ENCODE data around the gene FAM174A.

FAM174A gene

DNA sequence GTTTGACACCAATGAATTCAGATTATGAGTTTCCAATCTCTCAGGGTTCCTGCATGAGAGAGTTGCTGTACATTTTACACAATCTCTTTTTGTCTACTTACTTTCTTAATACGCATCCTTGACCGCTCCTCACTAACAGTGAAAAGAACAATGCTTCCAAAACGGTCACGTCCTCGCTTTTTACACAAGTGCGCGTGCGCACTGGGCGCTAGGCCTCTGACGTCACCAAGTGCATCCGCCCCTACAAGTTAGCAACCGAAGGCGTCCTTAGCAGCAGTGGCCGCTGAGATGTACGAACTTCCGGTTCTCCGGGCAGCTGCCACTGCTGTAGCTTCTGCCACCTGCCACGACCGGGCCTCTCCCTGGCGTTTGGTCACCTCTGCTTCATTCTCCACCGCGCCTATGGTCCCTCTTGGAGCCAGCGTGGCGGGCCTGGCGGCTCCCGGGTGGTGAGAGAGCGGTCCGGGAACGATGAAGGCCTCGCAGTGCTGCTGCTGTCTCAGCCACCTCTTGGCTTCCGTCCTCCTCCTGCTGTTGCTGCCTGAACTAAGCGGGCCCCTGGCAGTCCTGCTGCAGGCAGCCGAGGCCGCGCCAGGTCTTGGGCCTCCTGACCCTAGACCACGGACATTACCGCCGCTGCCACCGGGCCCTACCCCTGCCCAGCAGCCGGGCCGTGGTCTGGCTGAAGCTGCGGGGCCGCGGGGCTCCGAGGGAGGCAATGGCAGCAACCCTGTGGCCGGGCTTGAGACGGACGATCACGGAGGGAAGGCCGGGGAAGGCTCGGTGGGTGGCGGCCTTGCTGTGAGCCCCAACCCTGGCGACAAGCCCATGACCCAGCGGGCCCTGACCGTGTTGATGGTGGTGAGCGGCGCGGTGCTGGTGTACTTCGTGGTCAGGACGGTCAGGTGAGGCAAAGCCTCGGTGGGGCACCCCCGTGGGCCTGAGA lies at the start of gene FAM174A:
Gene FAM174A, plus strand, starts transcription at position 315 of the 946 bp plus-strand sequence. Its CDS starts 157 bp downstream, at position 472.
- H3K4me1 Mint-ChIP-seq (ENCODE audit: low read depth) = peaks cover 27% of the 10 kb centered on the region
- H3K9me3 Mint-ChIP-seq = peaks cover 14% of the 10 kb centered on the region
- H3K27ac Mint-ChIP-seq = peak within 1 kb of the TSS; percentile 94
- H3K36me3 Mint-ChIP-seq (ENCODE audit: low read depth) = peaks cover 18% of the 10 kb centered on the region
- H3K4me3 Mint-ChIP-seq = peak within 1 kb of the TSS; percentile 95
- H3K27me3 Mint-ChIP-seq = no peaks in the 10 kb centered on the region

- no peak overlapping the region for H3K4me3 Mint-ChIP-seq
- H3K36me3 Mint-ChIP-seq (ENCODE audit: low read depth) = peaks cover 3% of the 10 kb centered on the region
- H3K4me1 Mint-ChIP-seq (ENCODE audit: low read depth) = no peaks in the 10 kb centered on the region
- H3K27me3 Mint-ChIP-seq = no peaks in the 10 kb centered on the region
- peaks cover 8% of the 10 kb centered on the region for H3K9me3 Mint-ChIP-seq
- H3K27ac Mint-ChIP-seq = no peak overlapping the region
Measured at GRCh38 chr5:100493996-100494395, 41.2 kb upstream of the FAM174A start.

DNA sequence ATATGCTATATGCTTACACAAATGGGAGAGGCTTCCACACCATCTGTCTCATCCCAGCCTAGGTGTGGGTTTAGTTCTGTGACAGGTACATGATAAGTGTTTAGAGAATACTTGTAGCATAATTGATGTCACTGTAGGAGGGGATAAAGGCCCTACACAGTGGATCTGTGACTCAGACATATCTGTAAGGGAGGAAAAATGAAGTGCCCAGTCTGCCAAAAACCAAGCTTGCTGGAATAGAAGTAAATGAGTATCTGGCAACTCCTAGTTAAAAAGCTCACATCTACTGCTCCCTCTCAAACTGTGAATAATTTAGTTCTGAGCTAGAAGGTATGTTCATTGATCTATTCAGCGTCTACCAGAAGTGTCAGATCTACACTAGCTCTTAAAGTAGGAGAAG lies 38.9 kb upstream of the FAM174A start:
- Mint-ChIP-seq H3K27ac (no peak overlapping the region), H3K36me3 (ENCODE audit: low read depth) (no peaks in the 10 kb centered on the region), H3K27me3 (no peaks in the 10 kb centered on the region), H3K4me1 (ENCODE audit: low read depth) (no peaks in the 10 kb centered on the region), H3K9me3 (no peaks in the 10 kb centered on the region), H3K4me3 (no peak overlapping the region)

GRCh38 chr5:100502684-100503083 lies 32.5 kb upstream of the FAM174A start:
- H3K4me3 Mint-ChIP-seq = no peak overlapping the region
- no peaks in the 10 kb centered on the region for H3K36me3 Mint-ChIP-seq (ENCODE audit: low read depth)
- H3K4me1 Mint-ChIP-seq (ENCODE audit: low read depth) = no peaks in the 10 kb centered on the region
- H3K27ac Mint-ChIP-seq = no peak overlapping the region
- H3K9me3 Mint-ChIP-seq = no peaks in the 10 kb centered on the region
- H3K27me3 Mint-ChIP-seq = no peaks in the 10 kb centered on the region

GRCh38 chr5:100505984-100506670 lies 29.0 kb upstream of the FAM174A start:
- Mint-ChIP-seq H3K36me3 (ENCODE audit: low read depth) (no peaks in the 10 kb centered on the region), H3K27ac (no peak overlapping the region), H3K4me1 (ENCODE audit: low read depth) (no peaks in the 10 kb centered on the region), H3K27me3 (no peaks in the 10 kb centered on the region), H3K9me3 (no peaks in the 10 kb centered on the region), H3K4me3 (no peak overlapping the region)

GRCh38 chr5:100516285-100516684 lies 18.9 kb upstream of the FAM174A start:
- Mint-ChIP-seq H3K9me3 (peaks cover 16% of the 10 kb centered on the region), H3K27me3 (peaks cover 6% of the 10 kb centered on the region), H3K4me1 (ENCODE audit: low read depth) (no peaks in the 10 kb centered on the region), H3K4me3 (no peak overlapping the region), H3K36me3 (ENCODE audit: low read depth) (no peaks in the 10 kb centered on the region), H3K27ac (no peak overlapping the region)

DNA sequence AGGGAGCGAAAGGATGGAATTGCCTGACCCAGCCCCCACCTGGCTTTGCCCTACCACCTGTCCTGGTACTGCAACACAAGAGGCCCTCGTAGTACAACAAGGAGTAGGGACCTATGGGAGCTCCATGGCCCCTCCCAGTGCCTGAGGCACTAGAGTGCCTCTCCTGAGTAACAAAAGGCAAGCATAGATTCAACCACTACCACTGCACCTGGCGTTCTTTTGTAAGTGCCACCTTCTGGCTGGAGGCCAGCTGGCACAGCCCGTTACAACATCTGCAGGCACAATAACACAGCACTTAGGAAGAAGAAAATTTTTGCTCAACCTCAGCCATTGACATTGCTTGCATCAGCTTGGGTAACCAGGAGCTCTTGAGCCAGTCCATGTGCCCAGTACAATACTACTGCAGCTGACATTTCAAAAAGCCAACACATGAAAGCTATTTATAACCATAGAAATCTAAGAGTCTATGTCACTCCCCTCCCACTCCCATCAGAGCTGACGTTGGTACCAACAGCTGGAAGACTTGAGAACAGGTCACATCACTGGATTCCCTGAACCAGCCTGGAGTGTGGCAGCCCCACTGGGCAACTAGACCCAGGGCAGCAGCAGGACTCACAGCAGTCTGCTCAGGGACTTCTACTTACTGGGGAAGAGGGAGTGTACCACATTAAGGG lies 17.7 kb upstream of the FAM174A start:
- H3K27me3 Mint-ChIP-seq = peaks cover 13% of the 10 kb centered on the region
- no peaks in the 10 kb centered on the region for H3K36me3 Mint-ChIP-seq (ENCODE audit: low read depth)
- peaks cover 16% of the 10 kb centered on the region for H3K9me3 Mint-ChIP-seq
- H3K27ac Mint-ChIP-seq = no peak overlapping the region
- H3K4me3 Mint-ChIP-seq = no peak overlapping the region
- H3K4me1 Mint-ChIP-seq (ENCODE audit: low read depth) = no peaks in the 10 kb centered on the region

DNA sequence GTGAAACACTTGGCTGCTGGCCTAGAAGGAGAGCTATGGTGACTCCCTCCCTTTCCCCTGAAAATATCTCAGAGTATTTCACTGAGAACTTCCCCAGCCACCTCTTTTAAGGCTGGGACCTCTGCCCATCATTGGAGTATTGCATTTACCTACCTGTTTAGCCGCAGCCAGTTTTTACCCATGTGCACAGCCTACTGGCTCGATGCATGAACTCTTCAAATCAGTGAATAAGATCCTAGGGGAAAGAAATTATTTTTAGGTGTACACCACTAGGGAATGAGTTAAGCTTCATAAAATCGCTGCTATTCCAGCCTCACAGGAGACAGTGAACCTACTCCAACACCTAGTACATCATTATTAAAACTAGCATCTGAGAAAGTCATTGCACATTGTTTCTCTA lies 16.8 kb upstream of the FAM174A start:
- Mint-ChIP-seq H3K27me3 (peaks cover 13% of the 10 kb centered on the region), H3K27ac (no peak overlapping the region), H3K4me3 (no peak overlapping the region), H3K9me3 (peaks cover 16% of the 10 kb centered on the region), H3K36me3 (ENCODE audit: low read depth) (no peaks in the 10 kb centered on the region), H3K4me1 (ENCODE audit: low read depth) (no peaks in the 10 kb centered on the region)

GRCh38 chr5:100519075-100519474 lies 16.1 kb upstream of the FAM174A start:
- Mint-ChIP-seq H3K4me3 (no peak overlapping the region), H3K9me3 (peaks cover 22% of the 10 kb centered on the region), H3K27ac (no peak overlapping the region), H3K27me3 (peaks cover 18% of the 10 kb centered on the region), H3K4me1 (ENCODE audit: low read depth) (no peaks in the 10 kb centered on the region), H3K36me3 (ENCODE audit: low read depth) (no peaks in the 10 kb centered on the region)

DNA sequence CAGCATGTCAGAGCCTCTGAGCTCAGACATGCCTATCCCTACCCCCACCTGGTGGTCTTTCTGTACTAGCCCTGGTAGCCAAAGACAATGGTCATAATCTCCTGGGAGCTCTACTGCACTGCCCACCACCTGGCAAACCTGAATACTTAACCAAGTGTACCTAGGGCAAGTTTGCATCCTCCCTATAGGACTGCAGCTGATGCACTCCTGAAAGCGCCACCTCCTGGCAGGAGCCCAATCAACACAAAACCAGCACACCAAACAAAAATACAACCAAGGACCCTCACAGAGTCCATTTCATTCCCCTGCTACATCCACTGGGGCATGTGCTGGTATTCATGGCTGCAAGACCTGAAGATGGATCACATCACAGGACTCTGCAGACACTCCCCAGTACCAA lies 14.8 kb upstream of the FAM174A start:
- H3K27ac Mint-ChIP-seq = no peak overlapping the region
- H3K9me3 Mint-ChIP-seq = peaks cover 22% of the 10 kb centered on the region
- peaks cover 26% of the 10 kb centered on the region for H3K27me3 Mint-ChIP-seq
- H3K36me3 Mint-ChIP-seq (ENCODE audit: low read depth) = no peaks in the 10 kb centered on the region
- H3K4me3 Mint-ChIP-seq = no peak overlapping the region
- H3K4me1 Mint-ChIP-seq (ENCODE audit: low read depth) = no peaks in the 10 kb centered on the region

- Mint-ChIP-seq H3K9me3 (no peaks in the 10 kb centered on the region), H3K4me1 (ENCODE audit: low read depth) (peaks cover 31% of the 10 kb centered on the region), H3K4me3 (no peak overlapping the region), H3K27ac (no peak overlapping the region), H3K36me3 (ENCODE audit: low read depth) (peaks cover 4% of the 10 kb centered on the region), H3K27me3 (no peaks in the 10 kb centered on the region)
Measured at GRCh38 chr5:100537946-100538345, 2.8 kb downstream of the FAM174A start.

DNA sequence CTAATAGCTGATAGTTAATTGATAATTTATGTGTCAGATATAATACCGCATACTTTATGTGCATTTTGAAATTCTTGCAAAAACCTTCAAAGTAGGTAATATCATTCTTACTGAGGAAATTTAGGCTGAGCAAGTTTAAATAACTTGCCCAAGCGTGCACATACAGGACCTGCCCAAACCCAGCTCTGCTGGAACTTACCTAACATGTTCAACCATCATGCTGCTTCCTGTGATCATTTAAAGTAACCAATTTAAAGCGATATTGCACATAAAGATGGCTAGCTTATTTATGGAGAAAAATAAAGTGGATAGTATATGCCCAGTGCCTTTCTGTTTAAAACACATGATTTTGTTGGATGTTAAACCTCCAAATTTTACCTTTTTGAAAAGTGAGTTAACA lies 4.3 kb downstream of the FAM174A start:
- no peaks in the 10 kb centered on the region for H3K9me3 Mint-ChIP-seq
- peaks cover 4% of the 10 kb centered on the region for H3K36me3 Mint-ChIP-seq (ENCODE audit: low read depth)
- peaks cover 31% of the 10 kb centered on the region for H3K4me1 Mint-ChIP-seq (ENCODE audit: low read depth)
- no peak overlapping the region for H3K4me3 Mint-ChIP-seq
- no peaks in the 10 kb centered on the region for H3K27me3 Mint-ChIP-seq
- no peak overlapping the region for H3K27ac Mint-ChIP-seq

GRCh38 chr5:100542086-100542485 lies 6.9 kb downstream of the FAM174A start:
- H3K4me1 Mint-ChIP-seq (ENCODE audit: low read depth) = peaks cover 11% of the 10 kb centered on the region
- H3K4me3 Mint-ChIP-seq = no peak overlapping the region
- H3K36me3 Mint-ChIP-seq (ENCODE audit: low read depth) = no peaks in the 10 kb centered on the region
- no peaks in the 10 kb centered on the region for H3K9me3 Mint-ChIP-seq
- no peak overlapping the region for H3K27ac Mint-ChIP-seq
- no peaks in the 10 kb centered on the region for H3K27me3 Mint-ChIP-seq

DNA sequence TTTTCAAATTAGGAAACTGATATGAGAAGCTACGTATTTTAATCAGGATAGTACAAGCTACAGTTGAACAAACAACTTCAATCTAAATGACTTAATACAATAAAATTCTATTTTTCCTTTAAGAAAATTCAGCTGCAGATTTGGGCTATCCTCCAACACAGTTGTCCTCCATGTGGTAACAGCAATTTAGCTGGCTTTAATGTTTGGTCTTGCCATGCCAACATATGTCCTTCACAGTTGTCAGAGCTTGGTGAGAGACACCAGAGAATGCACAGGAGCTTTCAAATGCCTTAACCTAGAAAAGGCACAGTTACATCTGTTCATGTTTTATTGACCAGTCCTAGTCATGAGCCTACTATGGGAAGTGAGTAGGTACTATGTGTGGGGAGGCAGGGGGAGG lies 10.8 kb downstream of the FAM174A start:
- H3K4me3 Mint-ChIP-seq = no peak overlapping the region
- H3K27me3 Mint-ChIP-seq = no peaks in the 10 kb centered on the region
- peaks cover 5% of the 10 kb centered on the region for H3K4me1 Mint-ChIP-seq (ENCODE audit: low read depth)
- no peaks in the 10 kb centered on the region for H3K9me3 Mint-ChIP-seq
- H3K27ac Mint-ChIP-seq = no peak overlapping the region
- no peaks in the 10 kb centered on the region for H3K36me3 Mint-ChIP-seq (ENCODE audit: low read depth)

- Mint-ChIP-seq H3K27me3 (no peaks in the 10 kb centered on the region), H3K36me3 (ENCODE audit: low read depth) (peaks cover 2% of the 10 kb centered on the region), H3K27ac (no peak overlapping the region)
Measured at GRCh38 chr5:100550531-100551051, 15.4 kb downstream of the FAM174A start.

More at GRCh38 chr5:100550531-100551051, 15.4 kb downstream of the FAM174A start:
- H3K9me3 Mint-ChIP-seq = no peaks in the 10 kb centered on the region
- peaks cover 5% of the 10 kb centered on the region for H3K4me1 Mint-ChIP-seq (ENCODE audit: low read depth)
- H3K4me3 Mint-ChIP-seq = no peak overlapping the region
